Large intestine (tissue), 3 donors: Measurements from ENCODE around the gene FAF1. TPM values are rescaled to one million over a fixed set of nuclear protein-coding genes. Genes with fewer than 3 reads are reported as not detected.

Source experiments
- DNase-seq, 2 donors: peaks; one replicate each; pipeline versions ENCODE4 v3.0.0 to v3.0.0-alpha.2; 2013
- H3K27ac ChIP-seq: one replicate; pipeline ENCODE4 v1.5.1; 2013; ENCODE audit warnings: low read length
- H3K27me3 ChIP-seq: 2 replicates; pipeline ENCODE4 v1.6.1; 2013; ENCODE audit warnings: low read length; ENCODE audit not compliant: control insufficient read depth, insufficient read depth
- H3K36me3 ChIP-seq: 2 replicates; pipeline ENCODE4 v1.6.1; 2013; ENCODE audit warnings: low read length; ENCODE audit not compliant: control insufficient read depth, insufficient read depth
- H3K4me1 ChIP-seq: one replicate; pipeline ENCODE4 v1.6.1; 2013; ENCODE audit warnings: low read length; ENCODE audit not compliant: control insufficient read depth, insufficient read depth
- H3K4me3 ChIP-seq: one replicate; pipeline ENCODE4 v1.5.1; 2013; ENCODE audit warnings: low read length
- H3K9me3 ChIP-seq: one replicate; pipeline ENCODE4 v1.6.1; 2013; ENCODE audit warnings: mild to moderate bottlenecking, low read depth, low read length, moderate library complexity; ENCODE audit not compliant: control insufficient read depth
- WGBS: methylation state at CpG from one replicate; pipeline ENCODE4 v1.1.5; 2013; ENCODE audit warnings: low lambda C conversion rate; ENCODE audit not compliant: insufficient coverage; 5-methylcytosine and 5-hydroxymethylcytosine counted together
- polyA plus RNA-seq: library from polyadenylated mRNA; unstranded; fragments of 120-200 nt; gene quantifications from one replicate; pipeline ENCODE4 v1.2.1, GENCODE V29; 2013

The FAF1 gene
- polyA plus RNA-seq, 1 donor = 47.1 TPM

GRCh38 chr1:50697440-50698421, 262.3 kb downstream of the FAF1 start:
- Histone ChIP-seq H3K4me1 (peaks cover 3% of the 10 kb centered on the region), H3K4me3 (no peak overlapping the region), H3K9me3 (no peaks in the 10 kb centered on the region), H3K27me3 (no peaks in the 10 kb centered on the region), H3K36me3 (peaks cover 2% of the 10 kb centered on the region), H3K27ac (no peak overlapping the region)
- DNase-seq = peak in 1 of 2 donors; percentile 5
- WGBS = no CpG with 5 or more reads among the region's 3 CpGs

GRCh38 chr1:50693829-50694228, 266.2 kb downstream of the FAF1 start:
- Histone ChIP-seq H3K27me3 (no peaks in the 10 kb centered on the region), H3K27ac (no peak overlapping the region), H3K4me3 (no peak overlapping the region), H3K9me3 (no peaks in the 10 kb centered on the region), H3K36me3 (no peaks in the 10 kb centered on the region), H3K4me1 (peaks cover 3% of the 10 kb centered on the region)
- no peak for DNase-seq
- no CpG with 5 or more reads among the region's 2 CpGs for WGBS

DNA sequence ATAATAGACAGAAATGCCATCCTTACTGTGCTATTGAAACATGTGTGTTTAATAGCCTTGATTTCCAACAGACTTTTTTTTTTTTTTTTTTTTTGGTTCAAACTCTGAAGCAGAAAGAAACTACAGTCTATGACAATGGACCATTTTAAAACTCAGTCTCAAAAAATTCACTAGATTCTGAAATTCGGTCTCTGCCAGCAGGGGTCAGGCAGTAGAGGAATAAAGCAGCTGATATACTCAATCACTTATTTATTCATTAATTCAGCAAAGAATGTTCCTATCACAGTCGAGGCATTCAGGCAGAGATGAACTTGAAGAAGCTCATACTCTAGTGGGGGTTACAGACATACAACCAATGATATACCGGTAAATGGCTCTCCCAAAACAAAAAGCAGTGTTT, 275.9 kb downstream of the FAF1 start:
- 100% methylated on average over 1 of the region's 3 CpGs for WGBS
- H3K4me1 ChIP-seq = no peaks in the 10 kb centered on the region
- no peaks in the 10 kb centered on the region for H3K9me3 ChIP-seq
- H3K27me3 ChIP-seq = no peaks in the 10 kb centered on the region
- no peaks in the 10 kb centered on the region for H3K36me3 ChIP-seq
- H3K4me3 ChIP-seq = no peak overlapping the region
- no peak overlapping the region for H3K27ac ChIP-seq
- no peak for DNase-seq

DNA sequence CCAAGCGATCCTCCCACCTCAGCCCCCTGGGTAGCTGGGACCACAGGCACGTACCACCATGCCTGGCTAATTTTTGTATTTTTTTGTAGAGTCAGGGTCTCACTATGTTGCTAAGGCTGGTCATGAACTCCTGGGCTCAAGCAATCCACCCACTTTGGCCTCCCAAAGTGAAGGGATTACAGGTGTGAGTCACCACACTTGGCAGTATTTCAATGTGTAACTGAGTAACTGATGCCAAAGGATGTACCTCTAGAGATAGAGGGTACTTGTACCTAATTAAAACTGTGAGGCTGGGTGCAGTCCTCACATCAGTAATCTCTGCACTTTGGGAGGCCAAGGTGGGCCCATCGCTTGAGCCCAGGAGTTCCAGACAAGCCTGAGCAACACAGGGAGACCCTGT, 278.1 kb downstream of the FAF1 start:
- H3K9me3 ChIP-seq = no peaks in the 10 kb centered on the region
- no peak overlapping the region for H3K27ac ChIP-seq
- H3K4me1 ChIP-seq = no peaks in the 10 kb centered on the region
- no peak for DNase-seq
- H3K27me3 ChIP-seq = no peaks in the 10 kb centered on the region
- no peaks in the 10 kb centered on the region for H3K36me3 ChIP-seq
- WGBS = no CpG with 5 or more reads among the region's 3 CpGs
- no peak overlapping the region for H3K4me3 ChIP-seq

DNA sequence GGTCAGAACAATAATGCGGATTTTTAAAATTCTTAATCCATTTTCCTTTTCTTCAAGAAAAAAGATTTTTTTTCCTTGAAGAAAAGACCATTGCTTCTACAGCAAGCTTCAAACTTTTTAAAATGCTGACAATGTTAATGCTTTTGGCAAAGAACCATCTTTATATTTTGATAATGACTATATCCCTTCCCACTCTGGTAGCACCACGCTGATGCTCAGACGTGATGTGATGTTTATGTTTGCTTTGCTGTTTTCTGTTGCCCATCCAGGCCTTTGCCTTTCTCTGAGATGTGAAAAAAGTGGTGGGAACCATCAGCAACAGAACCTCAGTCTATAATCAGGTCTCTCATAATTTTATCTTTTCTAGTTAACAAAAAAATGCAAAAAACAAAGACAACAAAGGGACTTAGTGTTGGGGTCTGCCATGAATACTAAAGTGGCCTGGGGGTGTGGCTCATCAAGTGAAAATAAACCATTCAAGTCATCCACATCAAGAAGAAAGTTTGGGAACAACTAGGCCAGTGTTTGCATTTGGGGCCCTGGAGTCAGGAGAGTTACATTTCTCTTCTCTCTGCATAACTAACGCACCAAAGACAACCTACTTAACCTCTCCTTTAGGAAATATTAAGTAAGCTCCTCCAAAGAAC, 292.2 kb downstream of the FAF1 start:
- 100% methylated on average over 2 of the region's 4 CpGs for WGBS
- Histone ChIP-seq H3K4me1 (no peaks in the 10 kb centered on the region), H3K36me3 (no peaks in the 10 kb centered on the region), H3K27me3 (no peaks in the 10 kb centered on the region), H3K4me3 (no peak overlapping the region), H3K27ac (no peak overlapping the region), H3K9me3 (no peaks in the 10 kb centered on the region)
- DNase-seq = no peak

- no peaks in the 10 kb centered on the region for H3K9me3 ChIP-seq
- H3K4me3 ChIP-seq = no peak overlapping the region
- WGBS = 79% methylated on average over 2 of the region's 2 CpGs
- H3K27me3 ChIP-seq = no peaks in the 10 kb centered on the region
- no peak overlapping the region for H3K27ac ChIP-seq
- DNase-seq = no peak
- H3K36me3 ChIP-seq = no peaks in the 10 kb centered on the region
- H3K4me1 ChIP-seq = no peaks in the 10 kb centered on the region
Measured at GRCh38 chr1:50667272-50667671, 292.8 kb downstream of the FAF1 start.

DNA sequence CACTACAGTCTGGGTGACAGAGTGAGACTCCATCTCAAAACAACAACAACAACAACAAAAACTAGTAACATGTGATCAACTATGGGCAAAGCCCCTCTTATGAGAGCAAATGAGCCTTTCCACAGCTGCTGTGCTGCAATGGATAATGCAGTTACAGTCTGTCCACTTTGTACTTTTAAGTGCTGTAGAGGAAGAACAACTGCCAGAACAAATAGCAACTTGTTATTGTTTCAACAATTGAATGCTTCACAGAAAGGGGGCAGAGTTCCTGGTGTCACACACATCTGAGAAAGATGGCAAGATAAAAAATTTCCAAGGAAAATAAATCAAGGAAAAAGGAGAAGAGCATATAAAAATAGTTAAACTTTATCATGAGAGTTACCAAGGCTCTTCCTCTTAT, 293.2 kb downstream of the FAF1 start:
- no peak for DNase-seq
- Histone ChIP-seq H3K36me3 (no peaks in the 10 kb centered on the region), H3K27me3 (no peaks in the 10 kb centered on the region), H3K4me1 (no peaks in the 10 kb centered on the region), H3K27ac (no peak overlapping the region), H3K9me3 (no peaks in the 10 kb centered on the region), H3K4me3 (no peak overlapping the region)

DNA sequence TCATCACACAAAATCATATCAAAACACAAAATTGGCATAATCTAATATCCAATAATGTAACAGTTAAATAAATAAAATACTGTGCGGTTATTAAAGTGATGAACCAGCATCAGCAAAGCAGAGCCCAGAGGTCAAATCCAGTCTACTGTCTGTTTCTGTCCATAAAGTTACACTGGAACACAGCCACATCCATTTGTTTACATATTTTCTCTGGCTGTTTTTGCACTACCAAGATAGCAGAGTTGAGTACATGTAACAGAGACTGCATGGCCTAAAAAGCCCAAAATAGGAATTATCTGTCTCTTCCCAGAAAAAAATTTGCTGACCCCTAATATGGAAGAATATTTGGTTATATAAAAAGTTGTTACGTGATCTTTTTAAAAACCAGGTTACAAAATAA, 294.7 kb downstream of the FAF1 start:
- no peak overlapping the region for H3K27ac ChIP-seq
- no peaks in the 10 kb centered on the region for H3K9me3 ChIP-seq
- H3K4me3 ChIP-seq = no peak overlapping the region
- H3K4me1 ChIP-seq = no peaks in the 10 kb centered on the region
- 100% methylated on average over 1 of the region's 2 CpGs for WGBS
- peak in 1 of 2 donors; percentile 8 for DNase-seq
- H3K36me3 ChIP-seq = no peaks in the 10 kb centered on the region
- no peaks in the 10 kb centered on the region for H3K27me3 ChIP-seq

DNA sequence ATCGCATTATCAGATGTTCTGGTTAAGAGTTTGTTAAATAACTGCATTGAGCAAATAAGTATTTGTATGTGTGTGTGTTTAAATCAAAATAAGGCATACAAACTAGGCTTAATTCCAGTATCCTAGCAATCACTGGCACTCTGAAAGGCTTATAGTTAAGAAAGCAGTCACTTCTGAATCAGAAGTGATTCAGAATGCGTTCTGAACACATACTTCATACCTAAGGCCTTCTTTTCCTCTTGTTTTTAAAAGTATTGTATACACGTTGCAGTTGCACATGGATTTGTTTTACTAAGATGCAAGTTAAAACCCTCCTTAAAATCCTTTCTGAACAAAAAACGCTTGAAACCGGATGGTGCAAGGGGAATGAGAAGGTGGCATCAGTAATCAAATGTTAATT, 298.4 kb downstream of the FAF1 start:
- no peak overlapping the region for H3K27ac ChIP-seq
- H3K36me3 ChIP-seq = no peaks in the 10 kb centered on the region
- no peak for DNase-seq
- H3K4me1 ChIP-seq = no peaks in the 10 kb centered on the region
- no peaks in the 10 kb centered on the region for H3K27me3 ChIP-seq
- H3K4me3 ChIP-seq = no peak overlapping the region
- no peaks in the 10 kb centered on the region for H3K9me3 ChIP-seq
- WGBS = 76% methylated on average over 3 of the region's 5 CpGs

DNA sequence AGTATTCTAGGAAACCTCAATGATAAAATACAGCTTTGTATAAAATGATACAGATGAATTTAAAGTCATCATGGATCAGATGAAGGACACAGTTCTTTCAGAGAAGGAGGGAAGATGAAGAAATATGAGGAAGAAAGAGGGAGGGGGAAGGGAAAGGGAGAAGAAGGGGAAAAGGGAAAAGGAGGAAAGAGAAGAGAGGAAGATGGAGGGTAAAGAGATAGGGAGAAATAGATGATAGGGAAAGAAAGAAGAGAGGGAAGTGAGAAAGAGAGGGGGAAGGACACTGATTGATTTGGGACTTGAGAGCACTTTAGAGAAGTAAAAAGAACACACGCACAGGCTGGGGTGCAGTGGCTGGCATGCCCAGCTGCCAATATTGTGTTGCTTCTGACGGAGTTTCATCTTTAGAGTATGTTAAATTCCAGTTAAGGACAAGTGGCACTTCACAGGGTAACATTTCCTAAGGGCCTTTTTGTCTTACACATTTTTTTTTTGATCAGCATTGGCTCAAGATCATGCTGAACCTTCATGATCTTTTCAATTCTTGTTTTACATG, 300.9 kb downstream of the FAF1 start:
- Histone ChIP-seq H3K9me3 (no peaks in the 10 kb centered on the region), H3K27me3 (no peaks in the 10 kb centered on the region), H3K4me3 (no peak overlapping the region), H3K36me3 (no peaks in the 10 kb centered on the region), H3K4me1 (no peaks in the 10 kb centered on the region), H3K27ac (no peak overlapping the region)
- WGBS = 86% methylated on average over 2 of the region's 2 CpGs
- no peak for DNase-seq
